Activated CD4-positive, alpha-beta T cell treated with anti-CD3 and anti-CD28 coated beads, Interleukin-2, amount 10 ng/mL, durations not matched to agents 7 days and 5 days (primary cell): Measurements from ENCODE around the gene GDF2. TPM values are rescaled to one million over a fixed set of nuclear protein-coding genes. Genes with fewer than 3 reads are reported as not detected.

Experiments
- CTCF ChIA-PET: fragments of 350-600 bp; sonication (Branson Sonifier 250); formaldehyde crosslinking; loops from one replicate; lab custom pipeline; 2021; ENCODE audit warnings: antibody characterized with exemption; lab: Charles Lee
- POLR2A ChIA-PET: fragments of 350-600 bp; sonication (Branson Sonifier 250); formaldehyde crosslinking; loops from one replicate; lab custom pipeline; 2021; ENCODE audit warnings: antibody characterized with exemption; lab: Charles Lee
- DNase-seq: peaks from one replicate; pipeline ENCODE4 v3.0.0-alpha.2; 2020
- H3K27ac Mint-ChIP-seq: one replicate; pipeline ENCODE4 v1.8.0; 2021; ENCODE audit warnings: mild to moderate bottlenecking, moderate library complexity, mixed read lengths
- H3K27me3 Mint-ChIP-seq: one replicate; pipeline ENCODE4 v1.8.0; 2021; ENCODE audit warnings: mixed read lengths
- H3K36me3 Mint-ChIP-seq: one replicate; pipeline ENCODE4 v1.8.0; 2021; ENCODE audit warnings: low read depth, mixed read lengths
- H3K4me1 Mint-ChIP-seq: one replicate; pipeline ENCODE4 v1.8.0; 2021; ENCODE audit warnings: mixed read lengths
- H3K4me3 Mint-ChIP-seq: one replicate; pipeline ENCODE4 v1.8.0; 2021; ENCODE audit warnings: mild to moderate bottlenecking, moderate library complexity, mixed read lengths
- H3K9me3 Mint-ChIP-seq: one replicate; pipeline ENCODE4 v1.8.0; 2021; ENCODE audit warnings: mixed read lengths
- total RNA-seq, 2 experiments: library from RNA; stranded (reverse); gene quantifications; one replicate each; pipeline ENCODE4 v1.2.3, GENCODE V29; 2021

GDF2 gene
- total RNA-seq, 2 experiments from 2014 or later: not detected

- ChIA-PET POLR2A (no interaction called here), CTCF (interaction anchor here (1.0 kb wide), 2 partner anchors 260 to 283 kb away, joined by 3 read pairs; no protein-coding TSS in a partner anchor)
- H3K27ac Mint-ChIP-seq: no peak overlapping the region
- no peaks in the 10 kb centered on the region for H3K9me3 Mint-ChIP-seq
- no peaks in the 10 kb centered on the region for H3K27me3 Mint-ChIP-seq
- no peaks in the 10 kb centered on the region for H3K36me3 Mint-ChIP-seq
- no peak overlapping the region for H3K4me3 Mint-ChIP-seq
- H3K4me1 Mint-ChIP-seq: peaks cover 26% of the 10 kb centered on the region
- DNase-seq: no peak
Observed at GRCh38 chr10:47307381-47307780, 14.9 kb upstream of the GDF2 start.

GRCh38 chr10:47308775-47309174 is 13.5 kb upstream of the GDF2 start:
- Mint-ChIP-seq H3K9me3 (no peaks in the 10 kb centered on the region), H3K27me3 (no peaks in the 10 kb centered on the region), H3K27ac (no peak overlapping the region), H3K4me3 (no peak overlapping the region), H3K4me1 (peaks cover 26% of the 10 kb centered on the region), H3K36me3 (no peaks in the 10 kb centered on the region)
- DNase-seq: no peak
- CTCF ChIA-PET: interaction anchor here (5.2 kb wide), 1 partner anchor 260 kb away, joined by 35 read pairs; no protein-coding TSS in a partner anchor
- POLR2A ChIA-PET: no interaction called here

GRCh38 chr10:47309408-47310089 is 12.7 kb upstream of the GDF2 start:
- Mint-ChIP-seq H3K4me3 (no peak overlapping the region), H3K27me3 (no peaks in the 10 kb centered on the region), H3K4me1 (peaks cover 26% of the 10 kb centered on the region), H3K27ac (peak overlapping the region; percentile 57), H3K36me3 (no peaks in the 10 kb centered on the region), H3K9me3 (no peaks in the 10 kb centered on the region)
- DNase-seq: no peak
- POLR2A ChIA-PET: no interaction called here
- CTCF ChIA-PET: interaction anchor here (5.2 kb wide), 1 partner anchor 261 kb away, joined by 35 read pairs; no protein-coding TSS in a partner anchor

- Mint-ChIP-seq H3K4me1 (peaks cover 26% of the 10 kb centered on the region), H3K36me3 (no peaks in the 10 kb centered on the region), H3K27ac (no peak overlapping the region), H3K9me3 (no peaks in the 10 kb centered on the region), H3K27me3 (no peaks in the 10 kb centered on the region), H3K4me3 (no peak overlapping the region)
- POLR2A ChIA-PET: no interaction called here
- CTCF ChIA-PET: interaction anchor here (5.2 kb wide), 1 partner anchor 262 kb away, joined by 35 read pairs; no protein-coding TSS in a partner anchor
- no peak for DNase-seq
Observed at GRCh38 chr10:47310090-47310505, 12.2 kb upstream of the GDF2 start.

GRCh38 chr10:47311193-47311931 is 10.9 kb upstream of the GDF2 start:
- Mint-ChIP-seq H3K27me3 (no peaks in the 10 kb centered on the region), H3K4me3 (peak overlapping the region; percentile 33), H3K36me3 (no peaks in the 10 kb centered on the region), H3K9me3 (no peaks in the 10 kb centered on the region), H3K27ac (peak overlapping the region; percentile 92), H3K4me1 (peaks cover 26% of the 10 kb centered on the region)
- DNase-seq: peak; percentile 77
- ChIA-PET POLR2A (no interaction called here), CTCF (interaction anchor here (0.7 to 5.2 kb wide), 13 partner anchors 10 to 312 kb away, joined by 3 to 35 read pairs (median 4); partner anchors contain the start of gene GDF2)

GRCh38 chr10:47311932-47312662 is 10.2 kb upstream of the GDF2 start:
- CTCF ChIA-PET: interaction anchor here (0.7 to 5.2 kb wide), 13 partner anchors 10 to 312 kb away, joined by 3 to 35 read pairs (median 4); partner anchors contain the start of gene GDF2

GRCh38 chr10:47312663-47312995 is 9.6 kb upstream of the GDF2 start:
- no peak overlapping the region for H3K27ac Mint-ChIP-seq
- ChIA-PET POLR2A (no interaction called here), CTCF (interaction anchor here (1.2 to 5.2 kb wide), 5 partner anchors 9 to 288 kb away, joined by 4 to 35 read pairs (median 10); partner anchors contain the start of gene GDF2)
- peaks cover 24% of the 10 kb centered on the region for H3K4me1 Mint-ChIP-seq
- DNase-seq: no peak
- no peaks in the 10 kb centered on the region for H3K36me3 Mint-ChIP-seq
- H3K9me3 Mint-ChIP-seq: no peaks in the 10 kb centered on the region
- H3K27me3 Mint-ChIP-seq: no peaks in the 10 kb centered on the region
- H3K4me3 Mint-ChIP-seq: no peak overlapping the region

More at GRCh38 chr10:47311932-47312662, 10.2 kb upstream of the GDF2 start:
- DNase-seq: peak; percentile 87
- Mint-ChIP-seq H3K4me3 (no peak overlapping the region), H3K4me1 (peaks cover 24% of the 10 kb centered on the region), H3K9me3 (no peaks in the 10 kb centered on the region), H3K36me3 (no peaks in the 10 kb centered on the region), H3K27ac (peak overlapping the region; percentile 92), H3K27me3 (no peaks in the 10 kb centered on the region)
- POLR2A ChIA-PET: no interaction called here

GRCh38 chr10:47314416-47314970 is 7.8 kb upstream of the GDF2 start:
- no peaks in the 10 kb centered on the region for H3K9me3 Mint-ChIP-seq
- H3K27me3 Mint-ChIP-seq: no peaks in the 10 kb centered on the region
- peaks cover 20% of the 10 kb centered on the region for H3K4me1 Mint-ChIP-seq
- ChIA-PET CTCF (interaction anchor here (1.2 kb wide), 1 partner anchor 15 kb away, joined by 3 read pairs; no protein-coding TSS in a partner anchor), POLR2A (no interaction called here)
- no peak overlapping the region for H3K4me3 Mint-ChIP-seq
- H3K36me3 Mint-ChIP-seq: no peaks in the 10 kb centered on the region
- DNase-seq: no peak
- H3K27ac Mint-ChIP-seq: no peak overlapping the region

GRCh38 chr10:47315421-47315820 is 6.8 kb upstream of the GDF2 start:
- ChIA-PET CTCF (no interaction called here), POLR2A (no interaction called here)
- Mint-ChIP-seq H3K27ac (no peak overlapping the region), H3K36me3 (no peaks in the 10 kb centered on the region), H3K4me1 (peaks cover 18% of the 10 kb centered on the region), H3K9me3 (no peaks in the 10 kb centered on the region), H3K4me3 (no peak overlapping the region), H3K27me3 (no peaks in the 10 kb centered on the region)
- DNase-seq: no peak

- Mint-ChIP-seq H3K4me3 (no peak overlapping the region), H3K27me3 (no peaks in the 10 kb centered on the region), H3K27ac (no peak overlapping the region), H3K36me3 (no peaks in the 10 kb centered on the region), H3K9me3 (no peaks in the 10 kb centered on the region), H3K4me1 (peaks cover 12% of the 10 kb centered on the region)
- DNase-seq: no peak
- POLR2A ChIA-PET: no interaction called here
- CTCF ChIA-PET: interaction anchor here (1.1 kb wide), 1 partner anchor 34 kb away, joined by 3 read pairs; no protein-coding TSS in a partner anchor
Observed at GRCh38 chr10:47316131-47316530, 6.1 kb upstream of the GDF2 start.

GRCh38 chr10:47317251-47317650 is 5.0 kb upstream of the GDF2 start:
- peaks cover under 1% of the 10 kb centered on the region for H3K4me1 Mint-ChIP-seq
- DNase-seq: no peak
- no peaks in the 10 kb centered on the region for H3K9me3 Mint-ChIP-seq
- H3K36me3 Mint-ChIP-seq: no peaks in the 10 kb centered on the region
- no peaks in the 10 kb centered on the region for H3K27me3 Mint-ChIP-seq
- H3K27ac Mint-ChIP-seq: no peak overlapping the region
- POLR2A ChIA-PET: no interaction called here
- H3K4me3 Mint-ChIP-seq: no peak overlapping the region
- CTCF ChIA-PET: no interaction called here

GRCh38 chr10:47318706-47319105 is 3.5 kb upstream of the GDF2 start:
- DNase-seq: no peak
- H3K4me3 Mint-ChIP-seq: no peak overlapping the region
- H3K4me1 Mint-ChIP-seq: no peaks in the 10 kb centered on the region
- no peak overlapping the region for H3K27ac Mint-ChIP-seq
- H3K36me3 Mint-ChIP-seq: no peaks in the 10 kb centered on the region
- no peaks in the 10 kb centered on the region for H3K27me3 Mint-ChIP-seq
- H3K9me3 Mint-ChIP-seq: no peaks in the 10 kb centered on the region
- CTCF ChIA-PET: no interaction called here
- POLR2A ChIA-PET: no interaction called here
